Adipocyte (in vitro differentiated cells): ENCODE data around the gene ARHGAP45.

ENCODE experiments used
- DNase-seq: peaks from one replicate; pipeline ENCODE4 v3.0.0-alpha.2; 2015; ENCODE audit warnings: low read depth
- H3K27me3 ChIP-seq: replicated peaks from 2 replicates; pipeline ENCODE4 v1.7.0; 2013; ENCODE audit warnings: mild to moderate bottlenecking, low read length, moderate library complexity; ENCODE audit not compliant: control insufficient read depth, insufficient read depth
- H3K36me3 ChIP-seq: 2 replicates; pipeline ENCODE4 v1.7.0; 2013; ENCODE audit warnings: low read length, mild to moderate bottlenecking, moderate library complexity; ENCODE audit not compliant: control insufficient read depth, insufficient read depth, severe bottlenecking
- H3K4me1 ChIP-seq: 2 replicates; pipeline ENCODE4 v1.7.0; 2013; ENCODE audit warnings: mild to moderate bottlenecking, low read length, moderate library complexity; ENCODE audit not compliant: control insufficient read depth, insufficient read depth
- H3K4me3 ChIP-seq: 2 replicates; pipeline ENCODE4 v1.7.0; 2013; ENCODE audit warnings: mild to moderate bottlenecking, low read length, moderate library complexity
- H3K9ac ChIP-seq: 2 replicates; pipeline ENCODE4 v1.7.0; 2013; ENCODE audit warnings: mild to moderate bottlenecking, low read length, moderate library complexity
- H3K9me3 ChIP-seq: 2 replicates; pipeline ENCODE4 v1.7.0; 2013; ENCODE audit warnings: mild to moderate bottlenecking, low read length, moderate library complexity; ENCODE audit not compliant: control insufficient read depth

ARHGAP45 gene

GRCh38 chr19:1040476-1041271, 26.3 kb upstream of the ARHGAP45 start:
- Histone ChIP-seq H3K9ac (peak overlapping the region; percentile 77), H3K36me3 (peaks cover 24% of the 10 kb centered on the region), H3K4me1 (peaks cover 35% of the 10 kb centered on the region), H3K27me3 (no peaks in the 10 kb centered on the region), H3K9me3 (no peaks in the 10 kb centered on the region), H3K4me3 (peak overlapping the region; percentile 85)
- peak; percentile 92 for DNase-seq

DNA sequence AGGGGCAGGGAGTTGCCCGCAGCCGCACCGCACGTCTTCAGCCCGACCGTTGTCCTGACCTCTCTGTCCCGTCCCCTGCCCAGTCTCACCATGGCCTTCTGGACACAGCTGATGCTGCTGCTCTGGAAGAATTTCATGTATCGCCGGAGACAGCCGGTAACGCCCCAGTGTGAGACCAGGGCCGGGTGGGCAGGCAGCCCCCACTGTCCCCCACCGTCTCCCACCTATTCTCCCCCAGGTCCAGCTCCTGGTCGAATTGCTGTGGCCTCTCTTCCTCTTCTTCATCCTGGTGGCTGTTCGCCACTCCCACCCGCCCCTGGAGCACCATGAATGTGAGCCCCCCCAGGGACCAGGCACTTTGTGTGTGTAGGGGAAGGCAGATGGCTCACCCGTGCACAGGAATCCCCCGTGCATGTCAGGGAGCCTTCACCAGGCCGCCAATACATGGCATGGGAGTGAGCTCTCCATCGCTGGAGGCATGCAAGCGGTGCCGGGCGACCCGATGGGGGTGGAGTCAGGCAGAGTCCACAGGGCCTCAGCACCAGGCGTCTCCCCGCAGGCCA, 25.6 kb upstream of the ARHGAP45 start:
- Histone ChIP-seq H3K9ac (peak overlapping the region; percentile 77), H3K4me3 (peak overlapping the region; percentile 85), H3K36me3 (peaks cover 18% of the 10 kb centered on the region), H3K4me1 (peaks cover 35% of the 10 kb centered on the region), H3K9me3 (no peaks in the 10 kb centered on the region), H3K27me3 (no peaks in the 10 kb centered on the region)
- no peak for DNase-seq

GRCh38 chr19:1041835-1042685, 24.9 kb upstream of the ARHGAP45 start:
- peaks cover 35% of the 10 kb centered on the region for H3K4me1 ChIP-seq
- peak overlapping the region; percentile 85 for H3K4me3 ChIP-seq
- H3K9me3 ChIP-seq: no peaks in the 10 kb centered on the region
- peak overlapping the region; percentile 77 for H3K9ac ChIP-seq
- H3K36me3 ChIP-seq: peaks cover 14% of the 10 kb centered on the region
- no peaks in the 10 kb centered on the region for H3K27me3 ChIP-seq
- DNase-seq: no peak

- H3K36me3 ChIP-seq: peaks cover 7% of the 10 kb centered on the region
- no peak overlapping the region for H3K4me3 ChIP-seq
- no peak for DNase-seq
- no peaks in the 10 kb centered on the region for H3K9me3 ChIP-seq
- peaks cover 35% of the 10 kb centered on the region for H3K4me1 ChIP-seq
- no peaks in the 10 kb centered on the region for H3K27me3 ChIP-seq
- no peak overlapping the region for H3K9ac ChIP-seq
These were observed 24.1 kb upstream of the ARHGAP45 start for GRCh38 chr19:1042689-1043511.

DNA sequence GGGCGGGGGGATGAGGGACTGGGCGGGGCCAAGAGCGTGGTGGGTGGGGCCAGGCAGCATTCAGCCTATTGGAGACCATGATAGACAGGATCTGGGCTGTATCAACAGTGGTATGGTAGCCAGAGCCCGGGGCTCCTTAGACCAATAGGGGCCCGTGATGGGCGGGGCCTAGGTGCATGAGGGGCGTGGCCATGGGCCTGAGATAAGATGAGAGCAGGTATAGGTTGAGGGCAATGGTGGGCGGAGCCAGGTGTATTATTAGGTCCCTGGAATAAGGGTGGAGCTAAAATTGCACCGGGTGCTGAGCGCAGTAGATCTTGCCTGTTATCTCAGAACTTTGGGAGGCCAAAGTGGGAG, 21.7 kb upstream of the ARHGAP45 start:
- no peak overlapping the region for H3K4me3 ChIP-seq
- no peak for DNase-seq

DNA sequence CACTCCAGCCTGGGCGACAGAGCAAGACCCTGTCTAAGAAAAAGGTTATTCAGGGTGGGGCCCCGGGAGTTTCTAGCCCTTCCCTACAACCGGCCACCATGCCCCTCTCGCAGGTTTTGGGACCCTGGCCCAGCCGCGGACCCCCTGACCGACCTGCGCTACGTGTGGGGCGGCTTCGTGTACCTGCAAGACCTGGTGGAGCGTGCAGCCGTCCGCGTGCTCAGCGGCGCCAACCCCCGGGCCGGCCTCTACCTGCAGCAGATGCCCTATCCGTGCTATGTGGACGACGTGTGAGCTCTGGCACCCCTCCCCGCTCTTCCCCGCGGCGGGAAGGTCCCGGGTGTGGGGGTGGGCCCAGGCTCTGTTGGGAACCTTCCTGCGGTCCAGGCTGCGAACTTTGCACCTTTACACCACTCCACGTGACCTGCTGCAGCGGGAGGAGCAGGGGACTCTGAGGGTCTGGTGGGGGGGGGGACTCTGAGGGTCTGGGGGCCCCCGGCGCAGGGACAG, 20.8 kb upstream of the ARHGAP45 start:
- no peaks in the 10 kb centered on the region for H3K36me3 ChIP-seq
- no peak for DNase-seq
- H3K9me3 ChIP-seq: no peaks in the 10 kb centered on the region
- H3K4me1 ChIP-seq: peaks cover 18% of the 10 kb centered on the region
- H3K4me3 ChIP-seq: no peak overlapping the region
- no peaks in the 10 kb centered on the region for H3K27me3 ChIP-seq
- H3K9ac ChIP-seq: no peak overlapping the region

More for the DNA sequence above, 21.7 kb upstream of the ARHGAP45 start:
- no peaks in the 10 kb centered on the region for H3K9me3 ChIP-seq
- H3K9ac ChIP-seq: no peak overlapping the region
- H3K27me3 ChIP-seq: no peaks in the 10 kb centered on the region
- no peaks in the 10 kb centered on the region for H3K36me3 ChIP-seq
- H3K4me1 ChIP-seq: peaks cover 28% of the 10 kb centered on the region

DNA sequence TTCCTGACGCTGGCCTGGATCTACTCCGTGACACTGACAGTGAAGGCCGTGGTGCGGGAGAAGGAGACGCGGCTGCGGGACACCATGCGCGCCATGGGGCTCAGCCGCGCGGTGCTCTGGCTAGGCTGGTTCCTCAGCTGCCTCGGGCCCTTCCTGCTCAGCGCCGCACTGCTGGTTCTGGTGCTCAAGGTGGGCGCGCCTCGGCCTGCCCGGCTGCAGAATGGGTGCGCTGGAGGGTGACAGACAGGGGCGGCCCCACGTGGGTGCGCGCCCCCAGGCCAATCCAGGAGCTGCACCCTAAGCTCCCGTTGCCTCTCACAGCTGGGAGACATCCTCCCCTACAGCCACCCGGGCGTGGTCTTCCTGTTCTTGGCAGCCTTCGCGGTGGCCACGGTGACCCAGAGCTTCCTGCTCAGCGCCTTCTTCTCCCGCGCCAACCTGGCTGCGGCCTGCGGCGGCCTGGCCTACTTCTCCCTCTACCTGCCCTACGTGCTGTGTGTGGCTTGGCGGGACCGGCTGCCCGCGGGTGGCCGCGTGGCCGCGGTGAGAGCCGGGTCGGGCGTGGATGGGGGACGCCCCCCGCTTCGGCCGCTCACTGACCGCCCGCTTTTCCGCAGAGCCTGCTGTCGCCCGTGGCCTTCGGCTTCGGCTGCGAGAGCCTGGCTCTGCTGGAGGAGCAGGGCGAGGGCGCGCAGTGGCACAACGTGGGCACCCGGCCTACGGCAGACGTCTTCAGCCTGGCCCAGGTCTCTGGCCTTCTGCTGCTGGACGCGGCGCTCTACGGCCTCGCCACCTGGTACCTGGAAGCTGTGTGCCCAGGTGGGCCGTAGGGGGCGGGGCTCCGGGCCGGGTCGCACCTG, 19.9 kb upstream of the ARHGAP45 start:
- no peak overlapping the region for H3K9ac ChIP-seq
- H3K4me1 ChIP-seq: peaks cover 9% of the 10 kb centered on the region
- H3K36me3 ChIP-seq: no peaks in the 10 kb centered on the region
- DNase-seq: no peak
- no peaks in the 10 kb centered on the region for H3K9me3 ChIP-seq
- H3K27me3 ChIP-seq: no peaks in the 10 kb centered on the region
- H3K4me3 ChIP-seq: no peak overlapping the region

GRCh38 chr19:1047696-1048147, 19.2 kb upstream of the ARHGAP45 start:
- DNase-seq: no peak

DNA sequence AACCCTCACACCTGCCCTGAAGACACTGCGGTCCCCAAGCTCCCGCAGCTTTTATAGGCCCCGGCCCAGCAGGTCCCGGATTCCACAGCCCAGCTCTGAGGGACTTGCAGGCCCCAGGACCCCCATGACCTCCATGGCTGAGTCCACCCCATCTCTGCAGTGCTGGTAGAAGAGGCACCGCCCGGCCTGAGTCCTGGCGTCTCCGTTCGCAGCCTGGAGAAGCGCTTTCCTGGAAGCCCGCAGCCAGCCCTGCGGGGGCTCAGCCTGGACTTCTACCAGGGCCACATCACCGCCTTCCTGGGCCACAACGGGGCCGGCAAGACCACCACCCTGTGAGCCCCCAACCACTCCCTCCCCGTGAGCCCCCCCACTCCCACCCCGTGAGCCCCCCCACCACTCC, 17.9 kb upstream of the ARHGAP45 start:
- Histone ChIP-seq H3K27me3 (no peaks in the 10 kb centered on the region), H3K4me3 (no peak overlapping the region), H3K9me3 (no peaks in the 10 kb centered on the region), H3K4me1 (no peaks in the 10 kb centered on the region), H3K36me3 (no peaks in the 10 kb centered on the region), H3K9ac (no peak overlapping the region)
- DNase-seq: no peak

More at GRCh38 chr19:1047696-1048147, 19.2 kb upstream of the ARHGAP45 start:
- Histone ChIP-seq H3K36me3 (no peaks in the 10 kb centered on the region), H3K4me1 (peaks cover 4% of the 10 kb centered on the region), H3K27me3 (no peaks in the 10 kb centered on the region), H3K9me3 (no peaks in the 10 kb centered on the region), H3K4me3 (no peak overlapping the region), H3K9ac (no peak overlapping the region)

- Histone ChIP-seq H3K9ac (no peak overlapping the region), H3K4me3 (no peak overlapping the region), H3K36me3 (peaks cover 5% of the 10 kb centered on the region), H3K4me1 (no peaks in the 10 kb centered on the region), H3K27me3 (no peaks in the 10 kb centered on the region), H3K9me3 (no peaks in the 10 kb centered on the region)
- DNase-seq: no peak
These were observed 17.2 kb upstream of the ARHGAP45 start for GRCh38 chr19:1049800-1050199.
